Prostate gland (tissue), 2 donors: ENCODE data around the gene TIE1.

ENCODE experiments used
- CTCF ChIP-seq, 4 experiments: fragments of 200-600 bp in 2 of 4; fragments of 450-650 bp in 2 of 4; sonication (generic) in 2 of 4; IDR thresholded peaks; 1 replicate in 3 of 4; 2 replicates in 1 of 4; pipeline ENCODE4 v1.5.1; 2016 to 2019; ENCODE audit warnings: antibody characterized with exemption in 4 of 4, mild to moderate bottlenecking in 2 of 4, moderate library complexity in 2 of 4
- POLR2A ChIP-seq: fragments of 450-650 bp; IDR thresholded peaks from one replicate; pipeline ENCODE4 v1.6.1; 2016; ENCODE audit warnings: antibody characterized with exemption, mild to moderate bottlenecking
- POLR2AphosphoS5 ChIP-seq: sonication (generic); formaldehyde crosslinking; IDR thresholded peaks from one replicate; pipeline ENCODE4 v1.6.1; 2017; ENCODE audit warnings: antibody characterized with exemption

GRCh38 chr1:43322506-43322905 is 21.7 kb downstream of the TIE1 start:
- TF ChIP-seq CTCF (IDR thresholded peaks at IDR 0.05) (no peak), POLR2A (no peak), POLR2AphosphoS5 (no peak)
